Esophagus muscularis mucosa (tissue), 4 donors: ENCODE results near the gene NRXN3.

Experiments used
- CTCF ChIP-seq, 3 experiments: fragments of 200-600 bp in 2 of 3; fragments of 450-650 bp in 1 of 3; sonication (generic) in 2 of 3; IDR thresholded peaks; one replicate each; pipeline ENCODE4 v1.5.1; 2017 to 2019; ENCODE audit warnings: antibody characterized with exemption in 3 of 3, mild to moderate bottlenecking in 2 of 3, moderate library complexity in 1 of 3
- EP300 ChIP-seq: sonication (generic); formaldehyde crosslinking; IDR thresholded peaks from one replicate; pipeline ENCODE4 v1.6.1; 2017; ENCODE audit warnings: antibody characterized with exemption
- POLR2A ChIP-seq: fragments of 450-650 bp; IDR thresholded peaks from one replicate; pipeline ENCODE4 v1.6.1; 2017; ENCODE audit warnings: antibody characterized with exemption, moderate library complexity, mild to moderate bottlenecking, low read depth
- POLR2AphosphoS5 ChIP-seq, 2 donors: sonication (generic); formaldehyde crosslinking; IDR thresholded peaks; one replicate each; pipeline ENCODE4 v1.6.1; 2017; ENCODE audit warnings: antibody characterized with exemption in 2 of 2

GRCh38 chr14:78631551-78631950 lies 461.4 kb downstream of the NRXN3 start:
- TF ChIP-seq CTCF (IDR thresholded peaks at IDR 0.05) (no peak), POLR2A (no peak), POLR2AphosphoS5 (IDR thresholded peaks at IDR 0.05) (no peak), EP300 (no peak)
